Measurements from ENCODE around the gene ZAP70. TPM values are rescaled to one million over a fixed set of nuclear protein-coding genes. Genes with fewer than 3 reads are reported as not detected.

Gene ZAP70
- total RNA-seq, 1 experiment from 2014 or later: 2.0 TPM

DNA sequence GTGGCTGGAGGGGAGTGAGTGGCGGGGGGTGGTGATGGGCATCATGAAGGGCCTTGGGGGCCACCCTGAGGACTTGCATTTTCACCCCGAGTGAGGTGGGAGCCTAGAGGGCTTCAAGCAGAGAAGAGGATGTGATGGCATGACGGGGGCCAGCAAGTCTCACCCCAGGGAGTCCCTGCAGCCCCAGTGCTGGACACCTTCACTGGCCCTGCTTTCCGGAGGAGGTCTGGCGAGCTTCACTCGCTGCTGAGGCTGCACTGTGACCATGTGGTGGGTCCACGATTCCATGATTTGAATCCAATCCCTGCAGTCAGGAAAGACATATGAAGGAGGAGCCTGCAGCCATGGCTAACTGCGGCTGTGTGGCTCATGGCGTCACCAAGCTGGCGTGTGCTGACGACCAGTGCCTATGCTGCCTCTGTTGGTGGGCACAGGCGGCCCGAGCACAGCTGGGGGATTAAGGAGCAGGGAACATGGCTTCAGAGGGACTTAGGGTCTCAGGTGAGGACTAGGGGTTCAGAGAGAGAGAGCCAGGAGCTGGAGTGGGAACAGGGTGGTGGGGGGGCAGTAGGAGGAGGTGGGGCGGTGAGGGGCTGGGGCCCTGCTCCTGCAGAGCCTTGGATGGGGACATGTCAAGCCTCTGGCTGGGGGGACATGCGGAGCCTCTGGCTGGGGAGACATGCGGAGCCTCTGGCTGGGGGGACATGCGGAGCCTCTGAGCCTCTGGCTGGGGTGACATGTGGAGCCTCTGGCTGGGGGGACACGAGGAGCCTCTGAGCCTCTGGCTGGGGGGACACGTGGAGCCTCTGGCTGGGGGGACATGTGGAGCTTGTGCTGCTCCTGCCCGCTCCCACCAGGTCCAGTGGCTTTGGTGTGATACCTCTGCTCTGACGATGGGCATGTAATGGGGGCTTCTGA, 3.6 kb downstream of the ZAP70 start:
- DNase-seq (ENCODE audit: low read depth): no peak

DNA sequence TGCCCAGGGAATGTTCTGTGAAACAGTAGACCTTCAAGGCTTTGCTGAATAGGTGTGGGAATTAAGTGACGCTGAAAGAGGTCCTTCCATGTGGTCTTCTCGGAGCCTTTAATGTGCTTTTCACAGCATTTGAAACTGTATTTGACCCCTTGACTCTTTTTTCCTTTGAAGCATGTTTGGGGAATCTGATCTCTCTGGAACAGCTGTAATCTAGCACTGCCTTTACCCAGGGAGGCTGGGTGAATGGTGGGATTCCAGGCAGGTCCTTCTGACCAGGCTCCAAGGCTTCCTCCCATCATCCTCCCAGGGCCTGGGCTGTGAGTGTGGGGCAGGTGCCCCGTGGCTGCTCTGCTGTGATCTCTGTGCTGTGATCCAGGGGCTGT, 4.2 kb downstream of the ZAP70 start:
- DNase-seq (ENCODE audit: low read depth): no peak

DNA sequence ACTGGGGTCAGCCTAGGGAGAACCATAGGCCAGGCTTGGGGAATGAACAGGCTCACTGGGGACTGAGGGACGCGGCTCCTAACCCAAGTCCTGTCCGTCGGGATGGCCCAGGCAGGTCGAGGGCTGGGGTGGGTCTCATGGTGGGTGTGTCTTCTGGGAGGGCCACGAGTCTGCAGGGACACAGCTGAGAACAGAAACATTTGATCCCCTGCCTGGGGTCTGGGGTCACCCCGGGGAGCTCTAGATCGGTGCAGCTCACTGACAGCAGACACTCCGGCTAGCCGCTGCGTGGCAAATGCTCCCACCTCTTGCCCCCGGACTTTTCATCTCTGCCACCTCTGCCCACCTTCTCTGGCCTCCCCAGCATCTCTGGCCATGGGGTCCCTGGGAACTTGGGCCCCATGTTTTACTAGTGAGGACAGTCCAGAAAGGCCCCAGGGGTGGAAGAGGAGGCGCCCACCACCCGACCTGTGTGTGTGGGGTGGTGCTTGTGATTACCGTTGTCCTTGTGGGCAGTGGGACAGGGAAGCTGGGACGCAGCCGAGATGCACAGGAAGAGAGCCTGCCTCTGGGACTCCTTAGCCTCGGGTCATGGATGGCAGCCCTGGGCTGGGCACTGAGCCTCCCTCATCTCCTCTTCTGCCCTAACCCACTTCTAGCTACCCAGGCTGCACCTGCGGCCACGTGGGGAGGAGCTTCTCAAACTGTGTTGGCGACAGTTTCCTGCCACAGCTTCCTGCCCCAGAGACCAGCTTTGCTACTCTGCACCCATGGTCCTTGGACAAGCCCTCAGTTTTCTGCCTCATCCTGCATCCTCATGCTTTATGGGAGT, 4.9 kb downstream of the ZAP70 start:
- no peak for DNase-seq (ENCODE audit: low read depth)

- no peak for DNase-seq (ENCODE audit: low read depth)
Measured at GRCh38 chr2:97718942-97719341, 5.6 kb downstream of the ZAP70 start.

DNA sequence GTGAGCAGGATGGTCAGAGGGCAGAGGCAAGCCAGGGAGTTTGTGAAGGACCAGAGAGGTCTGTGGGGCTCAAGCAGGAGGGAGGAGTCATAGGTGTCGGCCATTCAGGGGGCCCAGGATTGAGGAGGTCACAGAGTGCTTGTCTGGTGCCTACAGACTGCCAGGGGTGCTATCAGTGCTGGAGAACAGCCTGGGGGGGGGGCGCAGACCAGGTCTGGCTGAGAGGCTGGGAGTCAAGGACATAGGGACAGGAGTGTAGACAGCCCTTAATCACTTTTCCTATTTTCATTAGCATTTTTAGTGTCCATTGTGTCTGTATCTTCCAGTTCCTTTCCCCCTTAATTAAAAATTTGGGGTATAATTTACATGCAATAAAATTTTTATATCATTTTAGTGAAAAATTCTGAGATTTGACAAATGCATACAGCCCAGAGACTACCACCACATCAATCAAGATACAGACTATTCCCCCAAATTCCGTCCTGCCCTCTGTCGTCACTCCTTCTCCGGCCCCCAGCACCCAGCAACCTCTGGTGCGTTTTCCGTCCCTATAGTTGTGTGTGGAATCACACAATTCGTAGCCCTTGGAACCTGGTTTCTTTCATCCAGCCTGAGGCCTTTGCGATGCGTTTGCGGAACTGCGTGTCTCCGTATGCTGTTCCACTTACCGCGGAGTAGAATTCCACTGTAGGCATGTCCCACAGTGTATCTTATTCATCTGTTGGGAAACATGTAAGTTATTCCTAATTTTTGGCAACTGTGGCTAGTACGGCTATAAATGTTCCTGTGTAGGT, 6.2 kb downstream of the ZAP70 start:
- DNase-seq (ENCODE audit: low read depth): no peak

DNA sequence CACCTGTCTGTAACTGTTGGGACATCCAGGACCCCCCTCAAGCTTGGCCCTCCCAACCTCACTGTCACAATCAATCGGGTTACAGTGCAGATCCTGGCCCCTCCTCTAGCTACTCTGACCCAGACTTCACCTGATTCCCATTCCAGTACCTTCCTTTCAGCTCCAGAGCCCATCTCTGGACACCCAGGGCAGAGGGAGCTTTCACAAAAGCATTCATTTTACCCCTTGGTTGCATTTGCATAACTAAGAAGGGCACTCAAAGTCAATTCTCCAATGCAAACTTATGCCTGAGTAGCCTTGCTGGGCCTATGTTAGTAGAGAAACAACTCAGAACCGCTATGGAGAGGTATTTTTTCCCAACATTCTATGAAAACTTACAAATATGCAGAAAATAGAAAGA, 7.4 kb downstream of the ZAP70 start:
- DNase-seq (ENCODE audit: low read depth): no peak

- no peak for DNase-seq (ENCODE audit: low read depth)
Measured at GRCh38 chr2:97722227-97722626, 8.9 kb downstream of the ZAP70 start.

- no peak for DNase-seq (ENCODE audit: low read depth)
Measured at GRCh38 chr2:97723156-97724072, 10.0 kb downstream of the ZAP70 start.

- no peak for DNase-seq (ENCODE audit: low read depth)
Measured at GRCh38 chr2:97724073-97724410, 10.7 kb downstream of the ZAP70 start.

DNA sequence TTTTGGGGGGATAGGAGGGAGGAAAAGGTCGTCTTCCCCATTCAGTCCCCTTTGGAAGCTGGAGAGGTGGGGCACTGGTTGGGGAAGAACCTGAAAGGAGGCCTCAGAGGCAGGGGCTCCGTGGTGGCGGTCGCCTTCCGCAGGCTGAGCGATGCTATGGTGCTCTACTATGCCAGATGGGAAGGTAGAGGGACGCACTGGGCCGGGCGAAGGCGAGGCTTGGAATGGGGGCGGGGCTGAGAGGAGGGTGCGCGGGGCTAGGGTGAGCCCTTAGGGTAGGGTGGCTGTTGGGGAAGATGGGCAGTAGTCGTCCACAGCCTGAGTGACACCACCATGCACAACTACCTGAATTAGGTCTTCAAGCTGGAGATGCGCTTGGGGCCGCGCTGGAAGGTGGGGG, 11.1 kb downstream of the ZAP70 start:
- no peak for DNase-seq (ENCODE audit: low read depth)

GRCh38 chr2:97724946-97725688, 11.7 kb downstream of the ZAP70 start:
- no peak for DNase-seq (ENCODE audit: low read depth)

DNA sequence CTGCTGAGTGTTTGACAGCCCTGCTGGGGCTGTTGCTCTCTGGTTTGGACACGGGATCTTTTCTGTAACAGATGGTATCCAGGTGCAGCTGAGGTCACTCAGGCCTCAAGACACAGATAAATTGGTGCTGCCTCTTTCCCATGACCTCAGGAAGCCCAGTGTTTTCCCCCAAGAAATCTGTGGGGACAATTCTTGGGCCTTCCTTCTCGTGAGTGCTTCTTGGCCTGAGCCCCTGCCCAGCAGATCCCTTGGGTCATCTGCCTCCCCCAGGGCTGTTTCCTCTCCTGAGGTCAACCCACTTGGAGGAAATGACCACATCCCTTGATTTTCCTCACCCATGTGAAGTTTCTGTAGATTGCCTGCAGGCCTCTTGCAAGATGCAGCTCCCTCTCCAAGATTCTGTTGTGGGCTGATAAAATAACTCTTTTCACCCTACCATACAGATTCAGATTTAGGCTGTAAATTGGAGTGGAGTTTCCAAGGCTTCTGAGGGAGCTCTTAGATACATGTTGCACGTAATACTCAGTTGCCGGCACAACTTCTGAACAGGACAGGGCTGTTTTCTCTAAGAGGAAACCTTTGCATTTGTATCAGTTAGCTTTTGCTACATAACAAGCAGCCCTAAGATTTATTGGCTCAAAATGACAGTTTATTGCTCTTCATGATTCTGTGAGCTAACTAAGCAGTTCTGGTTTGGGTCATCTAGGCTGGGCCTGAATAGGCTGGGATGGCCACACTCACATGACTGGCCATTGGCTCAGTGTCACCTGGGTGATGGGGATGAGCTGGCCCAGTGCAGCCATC, 13.1 kb downstream of the ZAP70 start:
- peak; percentile 99 for DNase-seq (ENCODE audit: low read depth)

DNA sequence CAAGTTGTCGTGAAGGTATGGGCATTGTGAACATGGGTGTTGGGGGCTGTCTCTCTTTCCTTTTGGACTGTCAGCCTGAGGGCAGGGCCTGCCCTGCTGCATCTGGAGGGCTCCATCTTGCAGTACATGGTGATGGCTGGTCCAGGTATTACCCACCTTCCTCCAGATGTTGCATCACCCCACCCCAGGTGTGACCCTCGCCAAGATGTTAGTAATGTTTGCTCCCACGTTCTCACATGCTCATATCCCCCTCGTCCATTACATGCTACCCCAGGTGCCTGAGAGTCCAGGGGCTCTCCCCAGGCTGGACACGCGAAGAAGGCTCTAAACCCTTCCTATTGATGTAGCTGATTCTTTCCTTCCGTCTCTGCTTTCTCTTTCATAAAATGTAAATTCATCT, 13.9 kb downstream of the ZAP70 start:
- no peak for DNase-seq (ENCODE audit: low read depth)

GRCh38 chr2:97728091-97728731, 14.8 kb downstream of the ZAP70 start:
- peak; percentile 97 for DNase-seq (ENCODE audit: low read depth)

DNA sequence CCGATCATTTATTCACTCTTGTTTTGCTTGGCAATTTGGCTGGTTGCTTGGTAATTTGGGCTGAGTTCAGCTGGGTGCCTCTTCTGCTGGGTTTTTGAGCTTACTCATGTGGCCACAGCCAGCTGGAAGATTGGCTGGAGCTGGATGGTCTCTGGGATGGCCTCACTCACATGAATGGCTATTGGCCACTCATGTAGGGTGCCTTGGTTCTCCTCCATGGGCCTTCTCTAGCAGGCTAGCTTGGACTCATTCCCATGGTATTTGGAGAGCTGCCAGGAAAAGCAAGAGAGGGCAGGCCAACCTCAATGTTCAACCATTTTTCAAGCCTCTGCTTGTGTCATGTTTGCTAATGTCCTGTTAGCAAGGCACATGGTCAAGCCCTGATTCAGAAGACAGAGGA, 16.9 kb downstream of the ZAP70 start:
- peak; percentile 54 for DNase-seq (ENCODE audit: low read depth)

- DNase-seq (ENCODE audit: low read depth): no peak
Measured at GRCh38 chr2:97731274-97732020, 18.1 kb downstream of the ZAP70 start.

GRCh38 chr2:97732436-97733340, 19.3 kb downstream of the ZAP70 start:
- no peak for DNase-seq (ENCODE audit: low read depth)
